GM21576 (cell line): ENCODE data around the gene CD69.
A peak's percentile ranks its signal among the peaks of the same experiment; 100 is the strongest.

ENCODE experiments used
- ATAC-seq: cut with Tn5 transposase; IDR thresholded peaks from one replicate; pipeline ENCODE4 v1.9.1; 2021; ENCODE audit warnings: mild to moderate bottlenecking, moderate library complexity; ENCODE audit not compliant: unreplicated experiment

Gene CD69

GRCh38 chr12:9760699-9761418 is at the start of gene CD69:
CD69 (minus strand) TSS chr12:9760901; CDS start chr12:9760820, 81 bp downstream.
- ATAC-seq: peak; percentile 54

- ATAC-seq: no peak
These were observed 49.2 kb upstream of the CD69 start for GRCh38 chr12:9809866-9810265.

- ATAC-seq: no peak
These were observed 48.6 kb upstream of the CD69 start for GRCh38 chr12:9809338-9809737.

- ATAC-seq: no peak
These were observed 47.8 kb upstream of the CD69 start for GRCh38 chr12:9808504-9808903.

- ATAC-seq: no peak
These were observed 46.0 kb upstream of the CD69 start for GRCh38 chr12:9806714-9807113.

GRCh38 chr12:9805883-9806282 is 45.2 kb upstream of the CD69 start:
- ATAC-seq: no peak

GRCh38 chr12:9799961-9800360 is 39.3 kb upstream of the CD69 start:
- ATAC-seq: no peak

- ATAC-seq: peak; percentile 97
These were observed 37.3 kb upstream of the CD69 start for GRCh38 chr12:9797722-9798619.

- no peak for ATAC-seq
These were observed 36.3 kb upstream of the CD69 start for GRCh38 chr12:9796971-9797370.

GRCh38 chr12:9796346-9796745 is 35.6 kb upstream of the CD69 start:
- no peak for ATAC-seq

- ATAC-seq: no peak
These were observed 35.2 kb upstream of the CD69 start for GRCh38 chr12:9795945-9796344.

GRCh38 chr12:9794484-9795093 is 33.9 kb upstream of the CD69 start:
- ATAC-seq: no peak

GRCh38 chr12:9793779-9794395 is 33.2 kb upstream of the CD69 start:
- ATAC-seq: no peak

GRCh38 chr12:9792961-9793617 is 32.4 kb upstream of the CD69 start:
- no peak for ATAC-seq

GRCh38 chr12:9792185-9792900 is 31.6 kb upstream of the CD69 start:
- ATAC-seq: no peak

GRCh38 chr12:9786726-9787717 is 26.3 kb upstream of the CD69 start:
- no peak for ATAC-seq

GRCh38 chr12:9784816-9785215 is 24.1 kb upstream of the CD69 start:
- ATAC-seq: no peak

GRCh38 chr12:9784326-9784725 is 23.6 kb upstream of the CD69 start:
- ATAC-seq: no peak
